Measurements from ENCODE around the gene STK26. TPM values are rescaled to one million over a fixed set of nuclear protein-coding genes. Genes with fewer than 3 reads are reported as not detected.

STK26 gene
- total and polyA plus RNA-seq, 2 of the 4 experiments (the other 2 are of a cell fraction), result 0.17 to 0.18 TPM

DNA sequence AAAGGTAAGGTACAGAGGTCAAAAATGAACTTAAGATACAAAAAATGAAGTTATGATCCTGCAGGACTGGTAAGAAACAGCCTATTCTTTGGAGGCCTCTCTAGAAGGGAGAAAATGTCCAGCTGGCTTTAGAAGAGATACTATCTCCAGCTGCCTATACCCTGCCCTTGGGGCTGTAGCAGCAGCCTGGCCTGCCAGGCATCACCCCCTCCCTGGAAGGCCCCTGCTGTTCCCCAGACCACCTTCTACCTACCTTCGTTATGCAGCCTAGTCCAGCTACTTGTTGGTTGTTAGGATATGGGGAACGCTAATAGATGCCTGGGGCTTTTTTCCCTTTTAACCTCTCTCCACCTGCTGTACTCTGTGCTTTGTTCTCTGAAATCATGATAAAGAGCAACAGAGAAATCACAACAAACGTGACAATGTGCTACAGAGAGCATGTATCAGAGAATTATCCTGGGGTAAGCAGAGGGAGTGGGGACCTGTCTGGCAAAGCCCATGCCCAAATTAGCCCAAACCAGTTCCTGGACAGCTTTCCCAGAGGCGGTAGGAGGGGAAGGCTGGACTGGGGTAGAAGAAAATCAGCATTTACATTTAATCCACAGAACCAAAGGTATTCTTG, 70.2 kb downstream of the STK26 start:
- H3K4me3 ChIP-seq (ENCODE audit: insufficient read depth, low read depth, low read length), result no peak overlapping the region
- POLR2A ChIA-PET (ENCODE audit: unreplicated experiment), result no interaction called here
- H2AK5ac ChIP-seq (ENCODE audit: low read depth, low read length), result no peak overlapping the region
- H2BK15ac ChIP-seq (ENCODE audit: low read depth, low read length), result no peak overlapping the region
- dilution Hi-C loops (cut with HindIII; ENCODE audit: low sequenced_read_pairs, unreplicated experiment) (no loop called here), intact Hi-C loops (cut with micrococcal nuclease) (no loop called here), in situ Hi-C loops (cut with MboI; ENCODE audit: low sequenced_read_pairs) (no loop called here)
- no peak overlapping the region for H3K56ac ChIP-seq (ENCODE audit: extremely low read depth, insufficient read depth, low read length)
- no peak overlapping the region for H4K5ac ChIP-seq (ENCODE audit: low read depth, low read length)
- H3K4ac ChIP-seq (ENCODE audit: low read depth, low read length), result no peak overlapping the region
- H2BK20ac ChIP-seq (ENCODE audit: low read depth, low read length), result no peak overlapping the region
- H3K4me1 ChIP-seq (ENCODE audit: control insufficient read depth, insufficient read depth, low read length), result no peaks in the 10 kb centered on the region
- CTCF ChIA-PET, result interaction anchor here (0.6 to 1.2 kb wide), 2 partner anchors 32 to 126 kb away, joined by 3 to 22 read pairs; partner anchors contain the start of gene RAP2C
- H3K9me1 ChIP-seq (ENCODE audit: insufficient read depth, low read length), result no peaks in the 10 kb centered on the region
- H2BK5ac ChIP-seq (ENCODE audit: low read depth, low read length, poor library complexity, severe bottlenecking), result no peak overlapping the region
- no peak overlapping the region for H3K14ac ChIP-seq (replicated peaks; ENCODE audit: low read depth, low read length)
- WGBS, 2 experiments (ENCODE audit: extremely low coverage in 2 of 2, insufficient read length in 1 of 2), result no CpG with 5 or more reads among the region's 4 CpGs
- peaks cover 11% of the 10 kb centered on the region for H3K27me3 ChIP-seq (ENCODE audit: control insufficient read depth, insufficient read depth, low read length)
- H3K36me3 ChIP-seq (ENCODE audit: control insufficient read depth, insufficient read depth, low read length), result no peaks in the 10 kb centered on the region
- H3K27ac ChIP-seq (ENCODE audit: insufficient read depth, low read length), result no peak overlapping the region
- H2AFZ ChIP-seq (replicated peaks; ENCODE audit: low read length, poor library complexity), result no peak overlapping the region
- TF ChIP-seq MXI1 (IDR thresholded peaks at IDR 0.05; ENCODE audit: borderline replicate concordance, low read depth, low read length) (no peak), CHD1 (IDR thresholded peaks at IDR 0.05; ENCODE audit: low read depth, low read length) (no peak)
- no peak overlapping the region for H3K9ac ChIP-seq (ENCODE audit: low read depth, low read length)
- H3K4me2 ChIP-seq (ENCODE audit: low read depth, low read length), result no peak overlapping the region
- H3K23ac ChIP-seq (ENCODE audit: low read depth, low read length), result no peak overlapping the region
- H4K91ac ChIP-seq (ENCODE audit: insufficient read depth, low read depth, low read length), result no peak overlapping the region
- BruUV-seq (replicated peaks), result no TSS peak
- H3K79me1 ChIP-seq (ENCODE audit: low read depth in 1 of 2, low read length in 2 of 2), result no peaks in the 10 kb centered on the region
- no peaks in the 10 kb centered on the region; the same call in 1 of the 2 replicates for H4K20me1 ChIP-seq (ENCODE audit: insufficient read depth, low read length)
- H2AK9ac ChIP-seq (replicated peaks; ENCODE audit: low read depth, low read length, poor library complexity), result no peak overlapping the region
- no peak overlapping the region for H2BK120ac ChIP-seq (ENCODE audit: low read depth, low read length)
- H4K8ac ChIP-seq (ENCODE audit: low read depth in 2 of 2, low read length in 2 of 2), result no peak overlapping the region
- no peak overlapping the region for H3K18ac ChIP-seq (ENCODE audit: low read depth, low read length)
- no peaks in the 10 kb centered on the region for H3K9me3 ChIP-seq (ENCODE audit: control insufficient read depth, insufficient read depth, low read length)
- DNase-seq (no peak), ATAC-seq (ENCODE audit: low read depth) (no peak)
